ENCODE results near the gene POTEJ.
"Not testable (repeated sequence)": the region's sequence is repeated elsewhere in the genome, so short reads cannot be mapped to it uniquely, and the experiment has no call there.

The POTEJ gene

GRCh38 chr2:130582970-130583369 is 28.3 kb upstream of the POTEJ start:
- H3K36me3 ChIP-seq (ENCODE audit: control insufficient read depth in 1 of 2, insufficient read depth in 2 of 2, low read depth in 1 of 2, low read length in 2 of 2); H3K79me1 ChIP-seq (replicated peaks; ENCODE audit: low read length, poor library complexity, severe bottlenecking); H3K9ac ChIP-seq (ENCODE audit: low read length); H2BK120ac ChIP-seq (ENCODE audit: low read depth, low read length); H3K4me1 ChIP-seq (ENCODE audit: control insufficient read depth, insufficient read depth, low read depth, low read length); H2BK5ac ChIP-seq (ENCODE audit: low read depth, low read length, poor library complexity, severe bottlenecking); H3K27me3 ChIP-seq (ENCODE audit: control insufficient read depth in 1 of 2, insufficient read depth in 1 of 2, low read length in 2 of 2); H3K4me2 ChIP-seq (ENCODE audit: low read length, poor library complexity, severe bottlenecking); H4K8ac ChIP-seq (ENCODE audit: low read length); H2AFZ ChIP-seq (ENCODE audit: low read depth, low read length); H3K4me3 ChIP-seq (ENCODE audit: insufficient read depth in 1 of 2, low read depth in 1 of 2, low read length in 2 of 2); H3K27ac ChIP-seq (ENCODE audit: low read length, poor library complexity, severe bottlenecking); H3K14ac ChIP-seq (ENCODE audit: low read length in 2 of 2); H3K4ac ChIP-seq (ENCODE audit: low read depth in 1 of 2, low read length in 2 of 2); H2AK5ac ChIP-seq (ENCODE audit: low read length, severe bottlenecking); H3K23ac ChIP-seq (ENCODE audit: low read length in 2 of 2); DNase-seq; H2BK15ac ChIP-seq (ENCODE audit: low read depth, poor library complexity, severe bottlenecking); H2BK12ac ChIP-seq (ENCODE audit: low read length in 2 of 2); H4K91ac ChIP-seq (ENCODE audit: low read length); H3K9me3 ChIP-seq (ENCODE audit: control insufficient read depth, low read length); H3K18ac ChIP-seq (ENCODE audit: low read depth in 1 of 2, low read length in 2 of 2): not testable (repeated sequence)
- WGBS, result no CpG with 5 or more reads among the region's 7 CpGs

GRCh38 chr2:130583582-130583981 is 27.7 kb upstream of the POTEJ start:
- not testable (repeated sequence) for H3K4me3 ChIP-seq (ENCODE audit: insufficient read depth in 1 of 2, low read depth in 1 of 2, low read length in 2 of 2); H3K36me3 ChIP-seq (ENCODE audit: control insufficient read depth in 1 of 2, insufficient read depth in 2 of 2, low read depth in 1 of 2, low read length in 2 of 2); H3K4me2 ChIP-seq (ENCODE audit: low read length, poor library complexity, severe bottlenecking); DNase-seq; H3K14ac ChIP-seq (ENCODE audit: low read length in 2 of 2); H3K79me1 ChIP-seq (replicated peaks; ENCODE audit: low read length, poor library complexity, severe bottlenecking); H3K27ac ChIP-seq (ENCODE audit: low read length, poor library complexity, severe bottlenecking); H3K9ac ChIP-seq (ENCODE audit: low read length); H3K9me3 ChIP-seq (ENCODE audit: control insufficient read depth, low read length); H3K4me1 ChIP-seq (ENCODE audit: control insufficient read depth, insufficient read depth, low read depth, low read length); H2BK120ac ChIP-seq (ENCODE audit: low read depth, low read length); H2AFZ ChIP-seq (ENCODE audit: low read depth, low read length); H2AK5ac ChIP-seq (ENCODE audit: low read length, severe bottlenecking); H4K91ac ChIP-seq (ENCODE audit: low read length); H3K18ac ChIP-seq (ENCODE audit: low read depth in 1 of 2, low read length in 2 of 2); H3K4ac ChIP-seq (ENCODE audit: low read depth in 1 of 2, low read length in 2 of 2); H2BK15ac ChIP-seq (ENCODE audit: low read depth, poor library complexity, severe bottlenecking); H3K23ac ChIP-seq (ENCODE audit: low read length in 2 of 2); H4K8ac ChIP-seq (ENCODE audit: low read length); H2BK5ac ChIP-seq (ENCODE audit: low read depth, low read length, poor library complexity, severe bottlenecking); H3K27me3 ChIP-seq (ENCODE audit: control insufficient read depth in 1 of 2, insufficient read depth in 1 of 2, low read length in 2 of 2); H2BK12ac ChIP-seq (ENCODE audit: low read length in 2 of 2)
- no CpG with 5 or more reads among the region's 7 CpGs for WGBS

- no CpG with 5 or more reads among the region's 4 CpGs for WGBS
- not testable (repeated sequence) for H2BK12ac ChIP-seq (ENCODE audit: low read length in 2 of 2); H4K8ac ChIP-seq (ENCODE audit: low read length); H2BK5ac ChIP-seq (ENCODE audit: low read depth, low read length, poor library complexity, severe bottlenecking); H3K4me2 ChIP-seq (ENCODE audit: low read length, poor library complexity, severe bottlenecking); H3K9ac ChIP-seq (ENCODE audit: low read length); H3K27ac ChIP-seq (ENCODE audit: low read length, poor library complexity, severe bottlenecking); H2AK5ac ChIP-seq (ENCODE audit: low read length, severe bottlenecking); H2AFZ ChIP-seq (ENCODE audit: low read depth, low read length); H3K14ac ChIP-seq (ENCODE audit: low read length in 2 of 2); H2BK120ac ChIP-seq (ENCODE audit: low read depth, low read length); H3K27me3 ChIP-seq (ENCODE audit: control insufficient read depth in 1 of 2, insufficient read depth in 1 of 2, low read length in 2 of 2); H3K36me3 ChIP-seq (ENCODE audit: control insufficient read depth in 1 of 2, insufficient read depth in 2 of 2, low read depth in 1 of 2, low read length in 2 of 2); H3K23ac ChIP-seq (ENCODE audit: low read length in 2 of 2); H2BK15ac ChIP-seq (ENCODE audit: low read depth, poor library complexity, severe bottlenecking); H3K4me3 ChIP-seq (ENCODE audit: insufficient read depth in 1 of 2, low read depth in 1 of 2, low read length in 2 of 2); DNase-seq; H3K4me1 ChIP-seq (ENCODE audit: control insufficient read depth, insufficient read depth, low read depth, low read length); H4K91ac ChIP-seq (ENCODE audit: low read length); H3K4ac ChIP-seq (ENCODE audit: low read depth in 1 of 2, low read length in 2 of 2); H3K9me3 ChIP-seq (ENCODE audit: control insufficient read depth, low read length); H3K18ac ChIP-seq (ENCODE audit: low read depth in 1 of 2, low read length in 2 of 2); H3K79me1 ChIP-seq (replicated peaks; ENCODE audit: low read length, poor library complexity, severe bottlenecking)
Measured at GRCh38 chr2:130584726-130585125, 26.5 kb upstream of the POTEJ start.

- H3K14ac ChIP-seq (ENCODE audit: low read length in 2 of 2), result not testable (repeated sequence)
Measured at GRCh38 chr2:130588688-130589458, 22.4 kb upstream of the POTEJ start.

More at GRCh38 chr2:130588688-130589458, 22.4 kb upstream of the POTEJ start:
- H3K27ac ChIP-seq (ENCODE audit: low read length, poor library complexity, severe bottlenecking); H3K9me3 ChIP-seq (ENCODE audit: control insufficient read depth, low read length); H2BK15ac ChIP-seq (ENCODE audit: low read depth, poor library complexity, severe bottlenecking); DNase-seq; H4K91ac ChIP-seq (ENCODE audit: low read length); H3K4me2 ChIP-seq (ENCODE audit: low read length, poor library complexity, severe bottlenecking); H3K4ac ChIP-seq (ENCODE audit: low read depth in 1 of 2, low read length in 2 of 2); H3K4me3 ChIP-seq (ENCODE audit: insufficient read depth in 1 of 2, low read depth in 1 of 2, low read length in 2 of 2); H2AFZ ChIP-seq (ENCODE audit: low read depth, low read length); H4K8ac ChIP-seq (ENCODE audit: low read length); H2AK5ac ChIP-seq (ENCODE audit: low read length, severe bottlenecking); H2BK120ac ChIP-seq (ENCODE audit: low read depth, low read length); H3K4me1 ChIP-seq (ENCODE audit: control insufficient read depth, insufficient read depth, low read depth, low read length); H3K27me3 ChIP-seq (ENCODE audit: control insufficient read depth in 1 of 2, insufficient read depth in 1 of 2, low read length in 2 of 2); H3K9ac ChIP-seq (ENCODE audit: low read length); H3K36me3 ChIP-seq (ENCODE audit: control insufficient read depth in 1 of 2, insufficient read depth in 2 of 2, low read depth in 1 of 2, low read length in 2 of 2); H3K79me1 ChIP-seq (replicated peaks; ENCODE audit: low read length, poor library complexity, severe bottlenecking); H3K18ac ChIP-seq (ENCODE audit: low read depth in 1 of 2, low read length in 2 of 2); H2BK5ac ChIP-seq (ENCODE audit: low read depth, low read length, poor library complexity, severe bottlenecking); H2BK12ac ChIP-seq (ENCODE audit: low read length in 2 of 2); H3K23ac ChIP-seq (ENCODE audit: low read length in 2 of 2): not testable (repeated sequence)
- no CpG with 5 or more reads among the region's 11 CpGs for WGBS
